ENCODE data around the gene PTPN2.

PTPN2 gene

DNA sequence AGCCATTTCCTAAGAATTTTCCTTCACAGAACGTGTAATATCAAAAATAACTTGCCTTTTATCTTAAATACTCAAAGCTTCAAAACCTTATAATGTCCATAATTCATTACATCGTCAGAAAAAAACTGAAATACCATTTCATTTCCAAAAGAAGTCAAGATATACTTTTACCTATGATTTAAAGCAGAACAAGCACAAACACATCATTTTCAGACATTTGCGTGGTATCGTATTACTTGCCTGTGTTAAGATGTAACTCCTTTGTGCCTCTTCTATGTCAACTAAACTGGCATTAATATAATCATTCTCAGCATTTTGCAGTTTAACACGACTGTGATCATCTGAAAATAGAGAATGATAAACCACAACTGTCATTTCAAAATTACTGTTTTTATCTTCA lies 47.5 kb downstream of the PTPN2 start:
- peaks cover 22% of the 10 kb centered on the region for H3K4me1 ChIP-seq (ENCODE audit: control insufficient read depth, insufficient read depth, low read length, poor library complexity, severe bottlenecking)
- peaks cover 7% of the 10 kb centered on the region for H3K36me3 ChIP-seq (ENCODE audit: control insufficient read depth, insufficient read depth, low read length)
- no peak for DNase-seq
- no peaks in the 10 kb centered on the region for H3K9me3 ChIP-seq (ENCODE audit: control insufficient read depth, low read length)
- H3K4me3 ChIP-seq (ENCODE audit: insufficient read depth, low read depth, low read length, poor library complexity, severe bottlenecking): no peak overlapping the region
- no peaks in the 10 kb centered on the region for H3K27me3 ChIP-seq (replicated peaks; ENCODE audit: control insufficient read depth, insufficient read depth, low read length, poor library complexity, severe bottlenecking)
- no peak overlapping the region for H3K27ac ChIP-seq (ENCODE audit: insufficient read depth, low read length, poor library complexity, severe bottlenecking)

DNA sequence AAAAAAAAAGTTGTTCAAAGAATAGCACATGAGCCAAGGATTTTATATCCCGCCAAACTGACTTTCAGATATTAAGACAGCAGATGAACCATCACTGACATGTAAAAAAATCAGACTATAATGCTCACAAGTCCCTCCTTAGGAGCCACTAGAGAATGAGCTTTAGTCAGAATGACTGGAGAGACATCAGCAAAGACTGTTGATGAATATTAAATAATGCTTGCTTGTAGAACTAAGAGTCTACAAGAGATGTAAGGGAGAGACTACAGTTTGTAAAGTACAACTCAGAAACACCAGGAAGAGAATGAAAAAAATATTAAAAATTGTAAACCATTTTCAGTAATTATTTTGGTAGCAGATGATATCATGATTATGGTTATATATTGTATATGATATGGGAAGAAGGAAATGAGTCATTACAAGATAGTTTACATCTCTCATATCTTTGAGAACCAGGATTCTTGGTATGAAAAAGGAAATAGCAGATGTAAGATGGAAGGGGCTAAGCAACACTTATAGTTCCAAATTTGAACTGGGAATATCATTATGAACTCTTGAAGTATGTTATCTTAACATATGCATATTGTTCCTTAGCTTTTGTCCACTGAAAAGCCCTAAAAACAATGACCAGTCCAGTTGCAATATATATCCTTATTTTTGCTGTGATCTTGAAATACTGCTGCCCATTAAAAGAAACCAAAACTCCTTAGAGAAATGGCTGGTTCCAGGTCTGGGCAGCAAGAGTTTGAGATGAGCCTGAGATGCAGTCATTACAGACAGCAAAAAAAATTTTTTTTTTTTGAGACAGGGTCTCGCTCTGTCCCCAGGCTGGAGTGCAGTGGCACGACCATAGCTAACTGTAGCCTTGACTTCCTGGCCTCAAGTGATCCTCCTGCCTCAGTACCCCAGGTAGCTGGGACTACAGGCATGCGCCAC lies 55.7 kb downstream of the PTPN2 start:
- Histone ChIP-seq H3K4me1 (ENCODE audit: control insufficient read depth, insufficient read depth, low read length, poor library complexity, severe bottlenecking) (no peaks in the 10 kb centered on the region), H3K27ac (ENCODE audit: insufficient read depth, low read length, poor library complexity, severe bottlenecking) (no peak overlapping the region), H3K9me3 (ENCODE audit: control insufficient read depth, low read length) (no peaks in the 10 kb centered on the region), H3K27me3 (replicated peaks; ENCODE audit: control insufficient read depth, insufficient read depth, low read length, poor library complexity, severe bottlenecking) (no peaks in the 10 kb centered on the region), H3K4me3 (ENCODE audit: insufficient read depth, low read depth, low read length, poor library complexity, severe bottlenecking) (no peak overlapping the region), H3K36me3 (ENCODE audit: control insufficient read depth, insufficient read depth, low read length) (peaks cover 35% of the 10 kb centered on the region)
- DNase-seq: no peak

DNA sequence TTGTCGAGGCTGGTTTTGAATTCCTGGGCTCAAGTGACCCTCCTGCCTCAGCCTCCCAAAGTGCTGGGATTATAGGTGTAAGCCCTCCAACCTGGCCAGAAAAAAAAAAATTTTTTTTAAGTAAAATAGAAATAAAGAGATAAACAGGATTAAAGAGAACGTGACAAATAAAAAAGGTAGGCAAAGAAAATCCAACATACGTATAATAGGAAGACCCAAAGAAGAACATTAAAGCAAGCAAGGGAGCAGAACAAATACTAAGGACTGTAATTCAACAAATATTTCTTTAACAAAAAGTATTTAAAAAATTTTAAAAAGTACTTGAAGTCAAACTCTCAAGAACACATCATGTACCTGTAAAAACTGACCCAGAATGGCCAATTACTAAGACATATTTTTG lies 56.4 kb downstream of the PTPN2 start:
- Histone ChIP-seq H3K4me3 (ENCODE audit: insufficient read depth, low read depth, low read length, poor library complexity, severe bottlenecking) (no peak overlapping the region), H3K27ac (ENCODE audit: insufficient read depth, low read length, poor library complexity, severe bottlenecking) (no peak overlapping the region), H3K4me1 (ENCODE audit: control insufficient read depth, insufficient read depth, low read length, poor library complexity, severe bottlenecking) (no peaks in the 10 kb centered on the region), H3K9me3 (ENCODE audit: control insufficient read depth, low read length) (no peaks in the 10 kb centered on the region), H3K36me3 (ENCODE audit: control insufficient read depth, insufficient read depth, low read length) (peaks cover 41% of the 10 kb centered on the region), H3K27me3 (replicated peaks; ENCODE audit: control insufficient read depth, insufficient read depth, low read length, poor library complexity, severe bottlenecking) (no peaks in the 10 kb centered on the region)
- no peak for DNase-seq

DNA sequence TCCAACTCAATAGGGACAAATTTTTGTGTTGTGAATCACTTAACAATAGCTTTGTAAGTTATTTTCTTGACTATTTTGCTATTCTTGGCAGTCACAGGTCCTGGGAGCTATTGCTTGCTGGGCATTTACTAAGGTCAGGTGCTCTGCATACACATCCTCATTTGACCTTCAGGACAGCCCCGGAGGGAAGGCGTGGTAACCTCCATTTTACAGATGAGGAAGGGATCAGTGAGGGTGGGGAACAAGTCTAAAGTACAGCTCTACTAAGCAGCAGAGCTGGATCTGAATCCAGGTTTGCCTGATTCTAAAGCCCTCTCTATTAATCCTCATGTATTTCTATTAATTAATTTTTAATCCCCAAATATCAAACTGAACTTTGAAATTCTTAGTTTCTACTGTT lies 58.8 kb downstream of the PTPN2 start:
- Histone ChIP-seq H3K9me3 (ENCODE audit: control insufficient read depth, low read length) (no peaks in the 10 kb centered on the region), H3K27me3 (replicated peaks; ENCODE audit: control insufficient read depth, insufficient read depth, low read length, poor library complexity, severe bottlenecking) (no peaks in the 10 kb centered on the region), H3K36me3 (ENCODE audit: control insufficient read depth, insufficient read depth, low read length) (peaks cover 44% of the 10 kb centered on the region), H3K4me3 (ENCODE audit: insufficient read depth, low read depth, low read length, poor library complexity, severe bottlenecking) (no peak overlapping the region), H3K4me1 (ENCODE audit: control insufficient read depth, insufficient read depth, low read length, poor library complexity, severe bottlenecking) (no peaks in the 10 kb centered on the region), H3K27ac (ENCODE audit: insufficient read depth, low read length, poor library complexity, severe bottlenecking) (no peak overlapping the region)
- no peak for DNase-seq

DNA sequence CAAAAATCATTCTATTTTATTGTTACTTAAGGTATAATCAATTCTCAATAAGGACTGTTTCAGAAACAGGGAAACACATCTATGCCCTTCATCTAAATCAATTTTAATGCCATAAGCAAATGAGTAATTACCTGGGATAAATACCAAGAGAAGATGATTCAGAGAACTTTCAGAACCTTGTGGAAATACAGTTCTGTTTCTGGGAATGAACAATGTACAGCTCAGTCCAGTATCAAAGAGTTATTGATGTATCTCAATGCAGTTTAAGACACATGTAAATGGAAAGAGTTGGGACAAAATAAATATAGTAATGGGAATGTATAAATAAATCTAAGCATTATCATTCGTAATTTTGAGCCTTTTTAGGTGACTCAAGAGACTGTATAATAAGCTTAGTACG lies 60.1 kb downstream of the PTPN2 start:
- no peak overlapping the region for H3K4me3 ChIP-seq (ENCODE audit: insufficient read depth, low read depth, low read length, poor library complexity, severe bottlenecking)
- no peaks in the 10 kb centered on the region for H3K27me3 ChIP-seq (replicated peaks; ENCODE audit: control insufficient read depth, insufficient read depth, low read length, poor library complexity, severe bottlenecking)
- H3K36me3 ChIP-seq (ENCODE audit: control insufficient read depth, insufficient read depth, low read length): peaks cover 38% of the 10 kb centered on the region
- no peak overlapping the region for H3K27ac ChIP-seq (ENCODE audit: insufficient read depth, low read length, poor library complexity, severe bottlenecking)
- no peaks in the 10 kb centered on the region for H3K4me1 ChIP-seq (ENCODE audit: control insufficient read depth, insufficient read depth, low read length, poor library complexity, severe bottlenecking)
- no peak for DNase-seq
- H3K9me3 ChIP-seq (ENCODE audit: control insufficient read depth, low read length): no peaks in the 10 kb centered on the region

DNA sequence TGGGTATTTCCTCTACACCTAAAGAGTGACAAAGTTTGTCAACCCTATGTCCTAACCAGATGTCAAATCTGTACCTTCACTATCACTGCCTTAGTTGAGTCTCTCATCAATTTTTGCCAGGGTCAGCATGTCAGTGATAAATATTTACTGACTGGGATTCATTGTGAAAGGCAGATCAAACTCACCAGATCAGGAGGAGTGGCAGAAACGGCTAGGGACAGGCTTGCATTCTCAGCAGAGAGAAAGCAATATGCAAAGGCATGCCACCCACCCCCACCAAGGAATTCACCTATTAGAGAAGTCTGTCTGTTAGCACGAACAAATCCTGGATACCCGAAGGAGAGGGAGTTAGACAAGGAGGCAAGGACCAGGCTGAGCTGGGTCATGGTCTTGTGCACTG lies 62.6 kb downstream of the PTPN2 start:
- Histone ChIP-seq H3K4me3 (ENCODE audit: insufficient read depth, low read depth, low read length, poor library complexity, severe bottlenecking) (no peak overlapping the region), H3K27me3 (replicated peaks; ENCODE audit: control insufficient read depth, insufficient read depth, low read length, poor library complexity, severe bottlenecking) (no peaks in the 10 kb centered on the region), H3K36me3 (ENCODE audit: control insufficient read depth, insufficient read depth, low read length) (peaks cover 42% of the 10 kb centered on the region), H3K4me1 (ENCODE audit: control insufficient read depth, insufficient read depth, low read length, poor library complexity, severe bottlenecking) (no peaks in the 10 kb centered on the region), H3K9me3 (ENCODE audit: control insufficient read depth, low read length) (no peaks in the 10 kb centered on the region), H3K27ac (ENCODE audit: insufficient read depth, low read length, poor library complexity, severe bottlenecking) (no peak overlapping the region)
- DNase-seq: no peak

DNA sequence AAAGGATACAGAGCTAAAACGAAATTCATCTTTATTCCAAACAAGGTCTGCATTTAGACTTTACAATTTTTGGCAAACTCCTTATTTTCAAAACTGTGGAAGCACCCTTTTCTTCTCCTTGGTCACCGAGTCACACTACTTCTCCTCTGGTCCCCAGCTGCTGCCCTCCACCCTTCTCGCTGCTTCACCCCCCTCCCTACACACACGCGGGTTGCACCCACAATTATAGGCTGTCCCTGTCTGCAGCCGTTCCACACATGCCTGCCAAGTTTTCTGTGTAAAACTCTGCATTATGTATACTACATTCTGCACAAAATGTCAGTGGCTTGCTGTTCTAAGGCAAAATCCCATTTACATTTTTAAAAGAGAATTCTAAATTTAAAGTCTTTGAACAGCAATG lies 63.5 kb downstream of the PTPN2 start:
- Histone ChIP-seq H3K4me3 (ENCODE audit: insufficient read depth, low read depth, low read length, poor library complexity, severe bottlenecking) (no peak overlapping the region), H3K36me3 (ENCODE audit: control insufficient read depth, insufficient read depth, low read length) (peaks cover 44% of the 10 kb centered on the region), H3K27me3 (replicated peaks; ENCODE audit: control insufficient read depth, insufficient read depth, low read length, poor library complexity, severe bottlenecking) (no peaks in the 10 kb centered on the region), H3K27ac (ENCODE audit: insufficient read depth, low read length, poor library complexity, severe bottlenecking) (no peak overlapping the region), H3K9me3 (ENCODE audit: control insufficient read depth, low read length) (no peaks in the 10 kb centered on the region), H3K4me1 (ENCODE audit: control insufficient read depth, insufficient read depth, low read length, poor library complexity, severe bottlenecking) (no peaks in the 10 kb centered on the region)
- DNase-seq: no peak

DNA sequence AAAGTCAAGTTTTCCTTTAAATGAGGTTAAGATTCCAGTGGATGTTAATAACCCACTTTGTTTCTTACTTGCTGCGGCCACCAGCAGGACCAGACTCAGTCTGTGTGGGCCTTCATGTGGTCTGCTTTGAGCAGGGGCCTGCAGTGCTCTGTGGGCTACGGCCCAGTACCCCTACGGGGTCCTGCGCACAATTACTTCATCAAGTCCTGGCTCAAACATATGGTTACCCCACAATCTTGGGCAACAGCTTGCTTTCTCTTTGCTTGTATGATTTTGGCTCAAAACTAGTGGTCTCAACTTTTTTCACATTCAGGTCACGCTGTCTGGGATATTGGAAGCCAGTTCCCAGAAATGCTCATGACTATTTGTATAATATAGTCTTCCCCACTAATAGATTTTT lies 64.2 kb downstream of the PTPN2 start:
- H3K4me3 ChIP-seq (ENCODE audit: insufficient read depth, low read depth, low read length, poor library complexity, severe bottlenecking): no peak overlapping the region
- no peaks in the 10 kb centered on the region for H3K4me1 ChIP-seq (ENCODE audit: control insufficient read depth, insufficient read depth, low read length, poor library complexity, severe bottlenecking)
- no peaks in the 10 kb centered on the region for H3K27me3 ChIP-seq (replicated peaks; ENCODE audit: control insufficient read depth, insufficient read depth, low read length, poor library complexity, severe bottlenecking)
- no peak for DNase-seq
- peaks cover 42% of the 10 kb centered on the region for H3K36me3 ChIP-seq (ENCODE audit: control insufficient read depth, insufficient read depth, low read length)
- H3K27ac ChIP-seq (ENCODE audit: insufficient read depth, low read length, poor library complexity, severe bottlenecking): no peak overlapping the region
- no peaks in the 10 kb centered on the region for H3K9me3 ChIP-seq (ENCODE audit: control insufficient read depth, low read length)

DNA sequence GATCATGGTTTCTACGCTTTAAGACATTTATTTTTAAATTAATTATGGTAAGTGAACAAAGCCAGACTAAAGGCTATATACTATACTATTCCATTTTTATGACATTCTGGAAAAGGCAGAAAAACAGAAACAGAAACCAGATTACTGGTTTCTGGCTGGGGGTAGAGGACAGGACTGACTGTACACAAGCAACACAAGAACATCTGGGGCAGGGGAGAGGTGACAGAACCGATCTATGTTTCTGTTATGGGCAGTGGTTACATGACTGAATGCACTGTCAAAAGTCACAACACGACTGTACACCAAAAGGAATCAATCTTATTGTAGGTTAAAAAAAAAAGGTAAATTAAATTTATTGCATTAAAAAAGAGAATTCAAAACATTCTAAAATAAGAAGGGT lies 64.7 kb downstream of the PTPN2 start:
- Histone ChIP-seq H3K27me3 (replicated peaks; ENCODE audit: control insufficient read depth, insufficient read depth, low read length, poor library complexity, severe bottlenecking) (no peaks in the 10 kb centered on the region), H3K9me3 (ENCODE audit: control insufficient read depth, low read length) (no peaks in the 10 kb centered on the region), H3K36me3 (ENCODE audit: control insufficient read depth, insufficient read depth, low read length) (peaks cover 42% of the 10 kb centered on the region), H3K4me3 (ENCODE audit: insufficient read depth, low read depth, low read length, poor library complexity, severe bottlenecking) (no peak overlapping the region), H3K27ac (ENCODE audit: insufficient read depth, low read length, poor library complexity, severe bottlenecking) (no peak overlapping the region), H3K4me1 (ENCODE audit: control insufficient read depth, insufficient read depth, low read length, poor library complexity, severe bottlenecking) (no peaks in the 10 kb centered on the region)
- no peak for DNase-seq

DNA sequence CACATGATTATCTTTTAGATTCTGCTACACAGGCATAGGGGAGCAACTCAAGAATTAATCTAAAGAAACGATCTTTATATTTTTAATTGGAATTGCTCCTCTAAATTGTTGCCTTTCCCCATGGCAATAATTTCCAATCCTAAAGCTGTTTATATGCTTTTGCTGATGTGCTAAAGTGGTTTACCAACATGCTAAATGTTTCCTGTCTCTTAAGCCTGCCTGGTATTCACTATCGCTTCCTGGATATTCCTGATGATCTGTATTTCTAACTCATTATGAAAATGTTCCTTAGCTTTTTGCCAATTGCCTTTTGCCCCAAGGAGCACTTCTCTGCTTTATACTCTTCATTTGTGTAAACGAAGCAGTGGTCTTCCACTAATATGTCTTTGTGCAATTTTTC lies 65.8 kb downstream of the PTPN2 start:
- Histone ChIP-seq H3K4me1 (ENCODE audit: control insufficient read depth, insufficient read depth, low read length, poor library complexity, severe bottlenecking) (no peaks in the 10 kb centered on the region), H3K27ac (ENCODE audit: insufficient read depth, low read length, poor library complexity, severe bottlenecking) (no peak overlapping the region), H3K27me3 (replicated peaks; ENCODE audit: control insufficient read depth, insufficient read depth, low read length, poor library complexity, severe bottlenecking) (no peaks in the 10 kb centered on the region), H3K4me3 (ENCODE audit: insufficient read depth, low read depth, low read length, poor library complexity, severe bottlenecking) (no peak overlapping the region), H3K9me3 (ENCODE audit: control insufficient read depth, low read length) (no peaks in the 10 kb centered on the region), H3K36me3 (ENCODE audit: control insufficient read depth, insufficient read depth, low read length) (peaks cover 36% of the 10 kb centered on the region)
- no peak for DNase-seq

All from effector memory CD4-positive, alpha-beta T cell (primary cell).